Common myeloid progenitor, CD34-positive (primary cell): ENCODE results near the gene CEBPA.
A peak's percentile ranks its signal among the peaks of the same experiment; 100 is the strongest.

Experiments used
- CTCF ChIA-PET: fragments of 350-600 bp; sonication (Branson Sonifier 250); formaldehyde crosslinking; loops from one replicate; lab custom pipeline; 2021; ENCODE audit warnings: antibody characterized with exemption; lab: Charles Lee
- POLR2A ChIA-PET: fragments of 350-600 bp; sonication (Branson Sonifier 250); formaldehyde crosslinking; loops from one replicate; lab custom pipeline; 2021; ENCODE audit warnings: antibody characterized with exemption; lab: Charles Lee
- DNase-seq, 3 donors: peaks; one replicate each; pipeline versions ENCODE4 v3.0.0 to v3.0.0-alpha.2; 2013
- H3K27ac ChIP-seq, 2 experiments: 1 replicate in 1 of 2; 2 replicates in 1 of 2; pipeline ENCODE4 v1.7.0; 2013; ENCODE audit warnings: inconsistent platforms in 2 of 2, low read length in 2 of 2, mild to moderate bottlenecking in 2 of 2, low read depth in 1 of 2, moderate library complexity in 1 of 2; ENCODE audit not compliant: severe bottlenecking in 2 of 2, insufficient read depth in 1 of 2, poor library complexity in 1 of 2
- H3K27me3 ChIP-seq, 5 experiments: replicated peaks in 2 of 5; 1 replicate in 3 of 5; 2 replicates in 2 of 5; pipeline versions ENCODE4 v1.6.1 to v1.7.0; 2013; ENCODE audit warnings: low read length in 4 of 5, mild to moderate bottlenecking in 2 of 5, moderate library complexity in 2 of 5, inconsistent platforms in 1 of 5; ENCODE audit not compliant: insufficient read depth in 5 of 5, control insufficient read depth in 4 of 5
- H3K36me3 ChIP-seq, 4 experiments: 1 replicate in 2 of 4; 2 replicates in 2 of 4; pipeline versions ENCODE4 v1.6.1 to v1.7.0; 2013; ENCODE audit warnings: low read length in 3 of 4, control low read depth in 1 of 4, mild to moderate bottlenecking in 1 of 4; ENCODE audit not compliant: control insufficient read depth in 4 of 4, insufficient read depth in 4 of 4
- H3K4me1 ChIP-seq, 4 experiments: 1 replicate in 3 of 4; 2 replicates in 1 of 4; pipeline versions ENCODE4 v1.6.1 to v1.7.1; 2013; ENCODE audit warnings: low read length in 3 of 4, mild to moderate bottlenecking in 3 of 4, control low read depth in 1 of 4, inconsistent platforms in 1 of 4, moderate library complexity in 1 of 4; ENCODE audit not compliant: control insufficient read depth in 4 of 4, insufficient read depth in 4 of 4; ENCODE audit errors: control extremely low read depth in 1 of 4
- H3K4me3 ChIP-seq, 7 experiments: 1 replicate in 4 of 7; 2 replicates in 3 of 7; pipeline versions ENCODE4 v1.5.1 to v1.7.0; 2013; ENCODE audit warnings: mild to moderate bottlenecking in 7 of 7, low read length in 6 of 7, moderate library complexity in 6 of 7, inconsistent platforms in 2 of 7, low read depth in 2 of 7, control low read depth in 1 of 7; ENCODE audit not compliant: insufficient read depth in 4 of 7, control insufficient read depth in 1 of 7; ENCODE audit errors: extremely low read depth in 1 of 7
- H3K9me3 ChIP-seq, 5 experiments: 1 replicate in 4 of 5; 2 replicates in 1 of 5; pipeline versions ENCODE4 v1.6.1 to v1.7.1; 2013; ENCODE audit warnings: low read length in 4 of 5, mild to moderate bottlenecking in 2 of 5, inconsistent platforms in 1 of 5, low read depth in 1 of 5, moderate library complexity in 1 of 5; ENCODE audit not compliant: control insufficient read depth in 4 of 5, insufficient read depth in 2 of 5; ENCODE audit errors: control extremely low read depth in 1 of 5
- WGBS: methylation state at CpG from one replicate; pipeline ENCODE4 v1.1.5; 2013; ENCODE audit not compliant: insufficient coverage; 5-methylcytosine and 5-hydroxymethylcytosine counted together

Gene CEBPA

DNA sequence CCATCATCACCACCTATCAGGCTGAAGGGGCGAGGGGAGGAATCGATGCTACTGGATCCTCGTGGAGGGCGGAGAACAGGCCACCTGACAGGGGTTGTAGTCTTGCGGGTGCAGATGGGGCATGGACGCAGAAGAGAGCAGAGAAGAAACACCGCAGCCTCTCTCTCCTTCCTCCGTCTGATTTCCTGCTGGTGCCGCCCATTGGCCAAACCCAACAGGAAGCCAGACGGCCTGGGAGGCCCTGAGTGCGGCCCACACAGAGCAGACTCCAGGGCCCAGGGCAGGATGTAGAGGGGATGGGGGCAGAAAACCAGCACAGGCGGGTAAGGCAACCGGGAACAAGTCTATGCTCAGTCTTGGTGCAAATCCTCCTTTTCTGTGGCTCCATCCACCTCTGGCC is 15.4 kb downstream of the CEBPA start:
- 11% methylated on average over 8 of the region's 13 CpGs for WGBS
- no peaks in the 10 kb centered on the region for H3K36me3 ChIP-seq
- CTCF ChIA-PET, result interaction anchor here (1.2 to 1.6 kb wide), 3 partner anchors 14 to 26 kb away, joined by 3 to 4 read pairs (median 4); no protein-coding TSS in a partner anchor
- POLR2A ChIA-PET, result interaction anchor here (1.4 to 2.2 kb wide), 2 partner anchors 15 to 26 kb away, joined by 4 to 9 read pairs; partner anchors contain the start of gene CEBPA
- no peaks in the 10 kb centered on the region for H3K27me3 ChIP-seq
- DNase-seq, result peak in 2 of 3 donors; percentile 79 to 83
- no peak overlapping the region for H3K27ac ChIP-seq
- H3K9me3 ChIP-seq, result peaks cover 0 to 13% (median 7%) of the 10 kb centered on the region in 5 experiments
- H3K4me3 ChIP-seq, result peak overlapping the region in 2 of 7 experiments; percentile 21 to 39
- H3K4me1 ChIP-seq, result peaks cover 0 to 56% (median 37%) of the 10 kb centered on the region in 4 experiments

DNA sequence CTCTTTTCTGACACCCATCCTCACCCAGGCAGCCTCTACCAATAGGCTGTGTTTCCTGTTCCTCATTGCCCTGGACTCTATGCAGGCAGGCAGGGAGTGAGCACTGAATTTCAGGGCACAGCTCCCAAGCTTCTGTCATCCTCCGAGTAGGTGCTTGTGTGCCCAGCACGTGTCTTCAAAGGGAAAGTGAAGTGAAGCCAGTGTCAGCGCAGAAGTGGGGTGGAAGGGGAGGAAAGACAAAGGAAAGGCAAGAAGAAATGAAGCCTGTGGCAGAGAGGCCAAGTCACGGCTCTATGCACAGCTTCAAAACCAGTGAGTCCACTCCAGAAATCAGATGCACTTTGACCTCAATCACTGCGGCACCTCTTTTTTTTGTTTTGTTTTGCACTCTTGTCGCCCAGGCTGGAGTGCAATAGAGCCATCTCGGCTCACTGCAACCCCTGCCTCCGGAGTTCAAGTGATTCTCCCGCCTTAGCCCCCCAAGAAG is 16.9 kb downstream of the CEBPA start:
- DNase-seq, result no peak
- Histone ChIP-seq H3K36me3 (no peaks in the 10 kb centered on the region), H3K9me3 (peaks cover 0 to 13% (median 7%) of the 10 kb centered on the region in 5 experiments), H3K27ac (no peak overlapping the region), H3K27me3 (no peaks in the 10 kb centered on the region), H3K4me1 (peaks cover 0 to 55% (median 32%) of the 10 kb centered on the region in 4 experiments), H3K4me3 (no peak overlapping the region)
- POLR2A ChIA-PET, result interaction anchor here (2.2 kb wide), 2 partner anchors 17 to 24 kb away, joined by 5 to 9 read pairs; partner anchors contain the start of gene CEBPA
- CTCF ChIA-PET, result interaction anchor here (1.0 to 1.4 kb wide), 4 partner anchors 9 to 32 kb away, joined by 3 to 4 read pairs (median 3); no protein-coding TSS in a partner anchor
- 96% methylated on average over 7 of the region's 9 CpGs for WGBS

DNA sequence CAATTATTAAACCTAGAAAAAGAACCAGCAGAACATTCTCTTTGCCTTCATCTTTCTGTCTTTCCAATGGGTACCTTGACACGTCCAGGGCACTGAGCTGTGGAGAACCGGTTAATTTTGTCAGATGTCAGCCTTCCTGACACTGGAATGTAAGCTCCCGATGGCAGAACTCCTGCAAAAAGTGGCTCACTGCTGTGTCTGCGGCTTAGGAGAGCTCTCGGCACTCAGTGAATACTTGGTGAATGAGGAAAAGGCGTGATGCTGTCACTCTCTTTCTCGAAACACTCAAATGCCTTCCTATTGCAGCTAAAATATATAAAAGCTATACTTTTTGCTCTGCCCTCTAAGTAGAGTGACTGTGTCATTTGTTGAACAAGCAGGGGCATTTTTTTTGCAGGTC is 17.6 kb downstream of the CEBPA start:
- H3K36me3 ChIP-seq, result no peaks in the 10 kb centered on the region
- DNase-seq, result no peak
- CTCF ChIA-PET, result interaction anchor here (0.8 to 1.3 kb wide), 4 partner anchors 9 to 31 kb away, joined by 3 read pairs; no protein-coding TSS in a partner anchor
- peaks cover 0 to 13% (median 7%) of the 10 kb centered on the region in 5 experiments for H3K9me3 ChIP-seq
- POLR2A ChIA-PET, result interaction anchor here (1.3 to 2.2 kb wide), 2 partner anchors 18 to 24 kb away, joined by 4 to 5 read pairs; partner anchors contain the start of gene CEBPA
- no peak overlapping the region for H3K27ac ChIP-seq
- no peaks in the 10 kb centered on the region for H3K27me3 ChIP-seq
- H3K4me3 ChIP-seq, result no peak overlapping the region
- 96% methylated on average over 6 of the region's 7 CpGs for WGBS
- H3K4me1 ChIP-seq, result peaks cover 0 to 62% (median 37%) of the 10 kb centered on the region in 4 experiments

DNA sequence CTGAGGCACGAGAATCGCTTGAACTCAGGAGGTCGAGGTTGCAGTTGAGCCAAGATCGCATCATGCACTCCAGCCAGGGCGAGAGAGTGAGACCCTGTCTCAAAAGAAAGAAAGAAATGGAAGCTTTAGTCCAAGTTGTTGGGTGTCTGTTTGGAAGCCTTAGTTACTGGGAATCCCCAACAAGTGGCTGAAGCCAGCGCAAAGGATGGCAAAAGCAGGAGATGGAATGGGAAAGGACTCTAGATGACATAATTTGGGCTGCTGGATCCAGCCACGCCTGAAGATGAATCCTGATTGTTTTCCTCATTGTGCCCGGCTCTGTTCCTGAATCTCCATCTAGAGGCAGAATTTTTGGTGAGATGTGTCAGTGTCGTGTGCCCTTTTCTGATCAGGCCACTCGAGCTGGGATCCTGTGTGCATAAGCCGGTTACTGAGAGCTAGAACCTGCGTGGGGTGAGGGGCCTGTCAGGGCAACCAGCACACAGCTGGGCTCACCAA is 18.1 kb downstream of the CEBPA start:
- WGBS, result 89% methylated on average over 12 of the region's 12 CpGs
- peaks cover 0 to 7% (median 5%) of the 10 kb centered on the region in 5 experiments for H3K9me3 ChIP-seq
- H3K27me3 ChIP-seq, result no peaks in the 10 kb centered on the region
- H3K4me1 ChIP-seq, result peaks cover 0 to 68% (median 42%) of the 10 kb centered on the region in 4 experiments
- H3K4me3 ChIP-seq, result no peak overlapping the region
- ChIA-PET POLR2A (interaction anchor here (1.3 to 2.2 kb wide), 2 partner anchors 19 to 23 kb away, joined by 4 to 5 read pairs; partner anchors contain the start of gene CEBPA), CTCF (interaction anchor here (0.8 to 1.3 kb wide), 2 partner anchors 10 to 13 kb away, joined by 3 read pairs; no protein-coding TSS in a partner anchor)
- no peaks in the 10 kb centered on the region for H3K36me3 ChIP-seq
- DNase-seq, result no peak
- no peak overlapping the region for H3K27ac ChIP-seq

DNA sequence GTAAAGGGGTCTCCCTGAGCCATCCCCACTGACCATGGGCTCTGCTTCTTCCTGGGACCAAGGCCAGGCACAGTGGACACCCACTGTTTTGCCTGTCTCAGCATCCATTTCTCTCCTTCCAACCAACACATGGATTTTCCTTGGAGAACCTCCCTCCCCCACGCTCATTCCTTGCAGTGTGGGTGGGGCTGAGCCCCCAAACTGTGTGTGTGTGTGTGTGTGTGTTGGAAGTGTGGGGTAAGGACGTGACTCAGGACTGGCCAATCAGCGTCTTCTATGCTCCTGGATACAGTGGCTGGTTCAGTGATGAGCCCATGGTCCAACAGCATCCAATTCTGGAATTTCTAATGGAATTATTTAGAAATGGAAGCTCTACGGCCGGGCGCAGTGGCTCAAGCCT is 18.7 kb downstream of the CEBPA start:
- peaks cover 0 to 6% (median 4%) of the 10 kb centered on the region in 5 experiments for H3K9me3 ChIP-seq
- no peaks in the 10 kb centered on the region for H3K36me3 ChIP-seq
- H3K4me1 ChIP-seq, result peaks cover 0 to 72% (median 43%) of the 10 kb centered on the region in 4 experiments
- no peak for DNase-seq
- no peak overlapping the region for H3K27ac ChIP-seq
- POLR2A ChIA-PET, result interaction anchor here (1.3 to 2.2 kb wide), 2 partner anchors 19 to 22 kb away, joined by 4 to 5 read pairs; partner anchors contain the start of gene CEBPA
- WGBS, result 91% methylated on average over 5 of the region's 6 CpGs
- H3K27me3 ChIP-seq, result no peaks in the 10 kb centered on the region
- CTCF ChIA-PET, result no interaction called here
- H3K4me3 ChIP-seq, result no peak overlapping the region

GRCh38 chr19:33282036-33282671 is 20.2 kb downstream of the CEBPA start:
- no peak overlapping the region for H3K4me3 ChIP-seq
- no peaks in the 10 kb centered on the region for H3K36me3 ChIP-seq
- peaks cover 0 to 70% (median 35%) of the 10 kb centered on the region in 4 experiments for H3K4me1 ChIP-seq
- WGBS, result 97% methylated on average over 5 of the region's 14 CpGs
- DNase-seq, result no peak
- no peaks in the 10 kb centered on the region for H3K9me3 ChIP-seq
- no peak overlapping the region for H3K27ac ChIP-seq
- H3K27me3 ChIP-seq, result no peaks in the 10 kb centered on the region
- ChIA-PET POLR2A (interaction anchor here (2.2 kb wide), 1 partner anchor 21 kb away, joined by 10 read pairs; the partner anchor contains the start of gene CEBPA), CTCF (interaction anchor here (1.5 kb wide), 1 partner anchor 21 kb away, joined by 4 read pairs; no protein-coding TSS in a partner anchor)
